DOHH2 (cell line): ENCODE data around the gene PRXL2A.

Source experiments
- H3F3A ChIP-seq: fragments of 200-600 bp; sonication (generic), shearing (Covaris generic); 2 replicates; pipeline ENCODE4 v1.6.0; 2016; ENCODE audit warnings: antibody characterized with exemption, mild to moderate bottlenecking; ENCODE audit not compliant: control insufficient read depth, insufficient read depth
- H3K27ac ChIP-seq: fragments of 200-600 bp; sonication (generic); 2 replicates; pipeline ENCODE4 v1.5.1; 2014; ENCODE audit warnings: low read depth, mild to moderate bottlenecking, low read length, moderate library complexity
- H3K27me3 ChIP-seq: fragments of 200-600 bp; sonication (generic); 2 replicates; pipeline ENCODE4 v1.6.1; 2014; ENCODE audit warnings: mild to moderate bottlenecking, low read length, mixed read lengths; ENCODE audit not compliant: control insufficient read depth
- H3K36me3 ChIP-seq: fragments of 200-600 bp; sonication (generic); 2 replicates; pipeline ENCODE4 v1.6.1; 2014; ENCODE audit warnings: mild to moderate bottlenecking, low read length, moderate library complexity, mixed read lengths; ENCODE audit not compliant: control insufficient read depth
- H3K4me1 ChIP-seq: fragments of 200-600 bp; sonication (generic); 2 replicates; pipeline ENCODE4 v1.6.1; 2014; ENCODE audit warnings: mild to moderate bottlenecking, low read length, mixed read lengths; ENCODE audit not compliant: control insufficient read depth
- H3K4me2 ChIP-seq: fragments of 200-600 bp; sonication (generic); 2 replicates; pipeline ENCODE4 v1.6.0; 2014; ENCODE audit warnings: mild to moderate bottlenecking, low read length, moderate library complexity
- H3K4me3 ChIP-seq: fragments of 200-600 bp; sonication (generic); 2 replicates; pipeline ENCODE4 v1.5.1; 2014; ENCODE audit warnings: mild to moderate bottlenecking, low read length, mixed read lengths
- H3K79me2 ChIP-seq: fragments of 200-600 bp; sonication (generic); 2 replicates; pipeline ENCODE4 v1.6.1; 2014; ENCODE audit warnings: mild to moderate bottlenecking, low read length, mixed read lengths; ENCODE audit not compliant: control insufficient read depth
- H3K9me2 ChIP-seq: fragments of 200-600 bp; sonication (generic); replicated peaks from 2 replicates; pipeline ENCODE4 v1.6.1; 2014; ENCODE audit warnings: mild to moderate bottlenecking, low read length, mixed read lengths; ENCODE audit not compliant: control insufficient read depth
- H3K9me3 ChIP-seq: fragments of 200-600 bp; sonication (generic); 2 replicates; pipeline ENCODE4 v1.6.1; 2014; ENCODE audit warnings: antibody characterized with exemption, low read length, mixed read lengths; ENCODE audit not compliant: control insufficient read depth, insufficient read depth
- H4K20me1 ChIP-seq: fragments of 200-600 bp; sonication (generic); 2 replicates; pipeline ENCODE4 v1.6.0; 2014; ENCODE audit warnings: low read depth, mild to moderate bottlenecking, antibody characterized with exemption, low read length, moderate library complexity; ENCODE audit not compliant: control insufficient read depth, insufficient read depth
- EZH2phosphoT487 ChIP-seq: fragments of 200-600 bp; sonication (generic); IDR thresholded peaks from 2 replicates; pipeline ENCODE4 v1.6.1; 2017; ENCODE audit warnings: borderline replicate concordance, mild to moderate bottlenecking, antibody characterized with exemption, low read length, moderate library complexity, mixed read lengths
- TF ChIP-seq, protein P1 (sequence below): fragments of 200-600 bp; sonication (generic); IDR thresholded peaks from one replicate; pipeline ENCODE4 v1.5.1; 2014; ENCODE audit warnings: antibody characterized with exemption, mild to moderate bottlenecking, low read depth, low read length; ENCODE audit not compliant: poor library complexity, severe bottlenecking

Gene PRXL2A

GRCh38 chr10:80485946-80486764 lies 77.8 kb downstream of the PRXL2A start:
- no peaks in the 10 kb centered on the region for H3K27me3 ChIP-seq
- no peaks in the 10 kb centered on the region for H3K9me3 ChIP-seq
- peaks cover 15% of the 10 kb centered on the region; the same call in 1 of the 2 replicates for H3K36me3 ChIP-seq
- H4K20me1 ChIP-seq = no peaks in the 10 kb centered on the region
- no peak overlapping the region for H3K27ac ChIP-seq
- no peaks in the 10 kb centered on the region for H3K9me2 ChIP-seq
- peaks cover 42% of the 10 kb centered on the region for H3K79me2 ChIP-seq
- no peak overlapping the region for H3K4me3 ChIP-seq
- H3K4me2 ChIP-seq = no peak overlapping the region
- no peak for TF ChIP-seq EZH2phosphoT487
- TF ChIP-seq, protein P1, sequence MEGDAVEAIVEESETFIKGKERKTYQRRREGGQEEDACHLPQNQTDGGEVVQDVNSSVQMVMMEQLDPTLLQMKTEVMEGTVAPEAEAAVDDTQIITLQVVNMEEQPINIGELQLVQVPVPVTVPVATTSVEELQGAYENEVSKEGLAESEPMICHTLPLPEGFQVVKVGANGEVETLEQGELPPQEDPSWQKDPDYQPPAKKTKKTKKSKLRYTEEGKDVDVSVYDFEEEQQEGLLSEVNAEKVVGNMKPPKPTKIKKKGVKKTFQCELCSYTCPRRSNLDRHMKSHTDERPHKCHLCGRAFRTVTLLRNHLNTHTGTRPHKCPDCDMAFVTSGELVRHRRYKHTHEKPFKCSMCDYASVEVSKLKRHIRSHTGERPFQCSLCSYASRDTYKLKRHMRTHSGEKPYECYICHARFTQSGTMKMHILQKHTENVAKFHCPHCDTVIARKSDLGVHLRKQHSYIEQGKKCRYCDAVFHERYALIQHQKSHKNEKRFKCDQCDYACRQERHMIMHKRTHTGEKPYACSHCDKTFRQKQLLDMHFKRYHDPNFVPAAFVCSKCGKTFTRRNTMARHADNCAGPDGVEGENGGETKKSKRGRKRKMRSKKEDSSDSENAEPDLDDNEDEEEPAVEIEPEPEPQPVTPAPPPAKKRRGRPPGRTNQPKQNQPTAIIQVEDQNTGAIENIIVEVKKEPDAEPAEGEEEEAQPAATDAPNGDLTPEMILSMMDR = no peak
- H3K4me1 ChIP-seq = peaks cover 2% of the 10 kb centered on the region
- H3F3A ChIP-seq = no peaks in the 10 kb centered on the region
